IPS-18c (cell line): ENCODE data around the gene TUBGCP3.

Experiments
- H3K4me3 ChIP-seq: 2 replicates; pipeline ENCODE4 v1.7.0; 2013; ENCODE audit warnings: low read depth, mild to moderate bottlenecking, low read length, moderate library complexity; ENCODE audit not compliant: insufficient read depth
- H3K9me3 ChIP-seq: one replicate; pipeline ENCODE4 v1.6.1; 2013; ENCODE audit warnings: mild to moderate bottlenecking, low read length, moderate library complexity; ENCODE audit not compliant: control insufficient read depth, insufficient read depth

Gene TUBGCP3

DNA sequence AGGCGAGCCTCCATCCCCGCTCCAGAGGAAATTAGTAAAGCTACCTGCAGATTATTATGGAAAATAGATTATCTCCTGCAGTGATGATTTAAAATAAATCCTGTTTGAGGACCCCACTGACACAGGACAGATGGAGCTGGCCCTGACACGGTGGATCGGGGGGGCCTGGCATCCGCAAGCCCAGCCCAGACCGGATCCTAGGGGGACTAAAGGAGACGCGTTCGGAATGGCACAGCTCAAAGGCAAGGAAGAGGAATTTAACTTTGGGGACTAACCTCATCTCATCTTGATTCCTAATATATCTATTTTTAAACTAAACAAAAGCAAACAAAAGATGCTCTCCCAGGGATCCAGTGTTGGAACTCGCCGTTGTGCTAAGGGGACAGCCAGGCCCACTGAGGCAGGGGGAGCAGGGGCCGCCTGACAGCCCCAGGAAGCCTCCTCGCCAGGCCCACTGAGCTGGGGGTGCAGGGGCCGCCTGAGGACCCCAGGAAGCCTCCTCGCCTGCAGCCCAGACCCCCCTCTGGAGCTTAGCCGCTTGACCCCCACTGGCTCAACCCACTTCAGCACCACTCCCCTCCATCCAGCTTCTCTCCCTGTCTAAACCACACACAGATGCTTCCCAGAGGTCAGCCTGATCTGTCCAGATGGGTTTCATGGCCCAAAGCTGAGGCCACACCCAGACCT is 133.2 kb downstream of the TUBGCP3 start:
- no peaks in the 10 kb centered on the region for H3K9me3 ChIP-seq
- H3K4me3 ChIP-seq: no peak overlapping the region

DNA sequence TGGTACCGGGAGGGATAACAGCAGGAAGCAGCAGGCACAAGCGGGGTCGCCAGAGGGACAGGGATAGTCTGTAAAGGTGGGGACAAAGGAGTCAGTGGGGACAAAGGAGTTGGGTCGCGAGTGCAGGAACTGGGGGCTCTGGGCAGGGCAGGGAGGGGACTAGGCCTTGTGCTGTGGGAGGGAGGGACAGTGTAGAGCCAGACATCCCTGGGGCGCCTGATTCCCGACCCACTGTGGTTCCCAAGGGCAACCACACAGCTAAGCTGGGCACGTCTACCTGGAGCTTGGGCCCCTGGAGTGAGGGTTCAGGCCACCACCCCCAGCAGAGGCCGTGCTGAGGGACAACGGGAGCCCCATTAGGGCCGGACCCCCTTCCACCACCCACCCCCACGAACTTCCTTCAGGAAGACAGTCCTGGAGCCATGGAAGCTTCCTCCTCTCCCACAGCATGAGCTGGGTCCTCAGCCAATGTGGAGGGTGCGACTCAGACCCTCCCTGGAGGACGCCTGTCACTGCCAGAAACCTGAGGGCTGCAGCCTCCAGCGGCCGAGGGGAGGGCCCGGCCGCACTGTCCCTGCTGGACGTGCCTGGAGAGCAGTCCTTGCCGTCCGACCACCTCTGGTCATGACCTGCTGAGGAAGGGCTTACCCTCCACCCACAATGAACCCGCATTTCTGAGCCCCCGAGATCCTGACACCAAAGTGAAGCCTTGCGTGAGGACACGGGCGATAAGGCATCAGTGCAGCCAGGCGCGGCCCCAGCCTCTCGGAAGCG is 133.9 kb downstream of the TUBGCP3 start:
- H3K9me3 ChIP-seq: no peaks in the 10 kb centered on the region
- no peak overlapping the region for H3K4me3 ChIP-seq

DNA sequence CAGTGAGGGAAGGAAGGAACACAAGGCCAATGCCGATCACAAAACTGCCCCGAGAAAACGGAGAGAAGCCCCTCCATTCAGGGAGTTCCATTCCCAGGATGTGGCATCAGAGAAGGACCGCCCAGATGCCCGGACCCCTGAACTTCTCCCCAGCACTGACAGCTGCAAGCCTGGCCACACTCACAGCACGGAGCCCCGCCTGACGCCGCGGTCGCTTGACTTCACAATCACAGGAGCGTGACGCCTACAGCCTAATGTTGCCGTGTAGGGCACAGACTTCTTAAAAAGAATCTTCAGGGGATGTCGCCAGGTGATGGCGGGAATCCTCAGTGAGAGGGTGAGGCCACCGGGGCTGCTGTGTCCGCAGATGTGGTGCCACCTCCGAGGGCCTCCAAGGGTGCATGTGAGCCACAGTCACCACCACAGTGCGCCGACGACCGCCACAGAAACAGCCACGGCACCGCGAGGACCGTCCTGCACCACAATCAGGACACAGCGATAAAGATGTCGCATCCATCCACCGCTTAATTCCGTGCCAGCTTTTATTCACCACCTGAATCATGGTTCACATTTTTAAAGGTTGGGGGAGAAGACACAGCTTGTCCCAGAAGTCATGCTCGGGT is 134.6 kb downstream of the TUBGCP3 start:
- no peak overlapping the region for H3K4me3 ChIP-seq
- no peaks in the 10 kb centered on the region for H3K9me3 ChIP-seq

DNA sequence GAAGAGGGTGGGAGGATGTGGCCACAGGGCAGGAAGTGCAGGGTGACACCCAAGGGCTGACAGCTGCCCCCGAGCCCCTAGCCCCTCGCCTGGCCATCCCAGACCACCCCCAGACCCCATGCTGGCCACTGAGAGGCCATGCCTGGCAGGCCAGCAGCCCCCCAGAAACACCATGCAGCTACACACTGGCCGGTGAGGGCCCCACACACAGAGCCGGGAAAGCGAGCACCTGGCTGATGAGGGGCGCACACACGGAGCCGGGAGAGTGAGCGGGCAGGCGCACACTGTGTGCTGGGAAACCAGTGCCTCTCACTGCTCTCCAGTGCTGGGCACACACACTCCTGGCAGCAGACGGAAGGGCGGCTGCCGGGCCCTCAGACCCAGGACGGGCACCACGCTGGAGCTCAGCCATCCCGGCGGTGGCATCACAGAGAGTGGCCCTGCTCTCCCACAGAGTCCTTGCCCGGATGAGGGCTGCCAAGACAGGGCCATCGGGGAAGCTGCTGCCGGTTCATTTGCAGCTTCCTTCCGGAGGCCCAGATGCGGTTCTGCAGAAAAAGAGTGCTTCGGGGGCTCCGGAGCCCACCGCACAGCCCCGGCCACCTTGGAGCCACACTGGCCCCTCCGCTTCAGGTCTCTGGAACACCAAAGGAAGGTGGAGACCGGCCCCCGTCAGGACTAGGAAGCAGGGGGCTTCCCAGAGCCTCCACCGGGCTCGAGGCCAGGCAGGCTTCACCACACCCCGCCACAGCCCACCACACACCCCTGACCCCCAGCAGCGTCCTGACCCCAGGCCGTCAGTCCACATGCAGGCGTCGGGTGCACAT is 135.4 kb downstream of the TUBGCP3 start:
- no peaks in the 10 kb centered on the region for H3K9me3 ChIP-seq
- H3K4me3 ChIP-seq: no peak overlapping the region

DNA sequence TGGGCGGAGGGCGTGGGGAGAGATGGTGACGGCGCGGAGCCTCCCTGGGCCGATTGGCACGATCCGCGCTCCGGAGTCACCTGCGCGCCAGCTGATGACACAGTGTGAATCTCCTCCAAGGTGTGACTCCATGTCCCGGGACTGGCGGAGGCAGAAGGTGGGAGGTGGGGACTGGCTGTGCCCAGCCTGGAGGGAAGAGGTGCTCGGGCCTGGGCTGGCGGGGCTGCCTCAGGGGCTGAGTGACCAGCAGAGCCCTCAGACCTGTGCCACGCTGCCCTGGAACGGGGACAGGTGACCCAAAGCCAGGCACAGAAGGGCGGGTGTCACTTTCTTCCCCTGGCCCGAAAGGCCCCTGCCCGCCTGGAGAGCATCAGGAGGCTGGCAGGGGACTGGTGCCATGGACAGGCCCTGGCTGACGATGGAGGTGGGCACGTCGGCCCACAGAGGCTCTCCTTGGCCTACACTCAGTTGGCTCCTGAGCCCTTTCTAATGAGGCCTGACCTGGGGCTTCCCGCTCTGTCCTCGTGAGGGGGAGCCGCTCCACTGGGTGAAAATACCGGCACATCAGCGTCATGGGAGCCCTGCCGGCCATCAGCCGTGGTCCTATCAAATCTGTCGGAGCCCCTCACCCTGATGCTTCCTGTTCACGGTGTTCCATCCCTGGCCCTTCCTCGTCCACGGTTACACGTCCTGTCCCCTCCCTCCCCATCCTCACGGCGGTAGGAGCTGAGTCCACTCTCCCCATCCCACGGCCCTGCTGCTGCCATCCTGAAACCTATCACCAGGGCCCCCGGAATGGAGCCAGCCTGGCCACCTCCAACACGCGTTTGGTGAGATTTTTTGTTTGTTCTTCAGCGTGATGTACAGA is 136.2 kb downstream of the TUBGCP3 start:
- H3K9me3 ChIP-seq: no peaks in the 10 kb centered on the region
- H3K4me3 ChIP-seq: no peak overlapping the region

DNA sequence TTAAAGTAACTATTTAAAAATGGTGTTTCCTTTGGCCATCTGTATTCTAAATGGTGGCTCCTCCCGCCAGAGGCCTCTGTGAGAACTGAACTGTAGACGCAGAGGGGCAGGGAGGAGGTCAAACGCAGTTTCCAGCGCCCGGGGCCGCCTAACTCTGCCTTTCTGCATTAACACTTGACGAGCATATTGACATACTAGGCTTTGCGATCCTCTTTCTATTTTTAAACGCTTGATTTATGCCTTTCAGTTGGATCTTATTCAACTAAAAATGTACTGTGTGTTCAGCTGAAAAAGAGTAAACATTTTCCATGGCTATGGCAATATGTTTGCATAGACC is 137.1 kb downstream of the TUBGCP3 start:
- Histone ChIP-seq H3K9me3 (no peaks in the 10 kb centered on the region), H3K4me3 (no peak overlapping the region)

DNA sequence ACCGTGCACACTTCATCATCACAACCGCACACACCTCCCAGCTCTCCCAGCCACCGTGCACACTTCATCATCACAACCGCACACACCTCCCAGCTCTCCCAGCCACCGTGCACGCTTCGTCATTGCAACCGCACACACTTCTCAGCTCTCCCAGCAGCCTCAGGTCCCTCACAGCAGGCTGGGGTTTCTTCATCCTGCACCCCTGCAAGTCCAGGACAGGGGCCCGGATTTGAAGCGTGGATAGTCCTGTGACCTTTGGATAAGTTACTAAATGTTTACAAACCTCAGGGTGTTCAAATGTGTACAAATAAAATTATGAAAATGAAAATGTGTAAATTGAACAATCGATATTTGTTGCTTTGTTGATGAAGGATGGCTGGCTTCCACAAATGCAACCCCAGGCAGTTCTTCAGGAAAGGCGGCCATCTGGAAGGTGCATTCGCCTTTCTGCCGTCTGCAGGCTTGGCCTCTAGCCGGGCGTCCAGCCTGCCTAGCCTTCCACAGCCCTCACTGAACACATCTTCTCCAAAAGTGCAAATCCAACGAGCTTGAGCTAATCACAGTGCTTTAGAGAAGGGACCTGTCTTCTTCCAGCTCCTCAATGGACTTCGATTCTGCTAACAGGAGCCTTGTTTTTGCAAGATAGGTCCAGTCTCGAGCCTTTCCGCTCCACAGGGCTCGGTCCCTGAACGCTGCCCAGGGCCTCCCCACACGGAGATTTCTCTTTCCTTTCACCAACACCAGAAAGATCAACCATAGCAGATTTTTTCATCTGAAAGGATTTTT is 137.6 kb downstream of the TUBGCP3 start:
- no peaks in the 10 kb centered on the region for H3K9me3 ChIP-seq
- no peak overlapping the region for H3K4me3 ChIP-seq

DNA sequence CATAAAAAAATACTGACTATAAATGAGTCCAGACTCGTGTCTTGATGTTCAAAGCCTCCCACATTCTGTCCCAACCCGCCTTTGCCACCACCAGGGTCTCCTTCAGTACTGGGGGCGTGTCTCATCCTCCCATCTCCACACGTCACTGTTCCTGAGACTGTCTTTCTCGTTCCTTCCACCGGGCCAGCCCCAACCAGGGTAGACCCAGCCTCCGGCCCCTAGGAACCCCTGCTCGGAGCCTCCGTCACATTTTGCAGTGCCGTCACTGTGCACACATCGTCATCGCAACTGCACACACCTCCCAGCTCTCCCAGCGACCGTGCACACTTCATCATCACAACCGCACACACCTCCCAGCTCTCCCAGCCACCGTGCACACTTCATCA is 138.4 kb downstream of the TUBGCP3 start:
- Histone ChIP-seq H3K4me3 (no peak overlapping the region), H3K9me3 (no peaks in the 10 kb centered on the region)

DNA sequence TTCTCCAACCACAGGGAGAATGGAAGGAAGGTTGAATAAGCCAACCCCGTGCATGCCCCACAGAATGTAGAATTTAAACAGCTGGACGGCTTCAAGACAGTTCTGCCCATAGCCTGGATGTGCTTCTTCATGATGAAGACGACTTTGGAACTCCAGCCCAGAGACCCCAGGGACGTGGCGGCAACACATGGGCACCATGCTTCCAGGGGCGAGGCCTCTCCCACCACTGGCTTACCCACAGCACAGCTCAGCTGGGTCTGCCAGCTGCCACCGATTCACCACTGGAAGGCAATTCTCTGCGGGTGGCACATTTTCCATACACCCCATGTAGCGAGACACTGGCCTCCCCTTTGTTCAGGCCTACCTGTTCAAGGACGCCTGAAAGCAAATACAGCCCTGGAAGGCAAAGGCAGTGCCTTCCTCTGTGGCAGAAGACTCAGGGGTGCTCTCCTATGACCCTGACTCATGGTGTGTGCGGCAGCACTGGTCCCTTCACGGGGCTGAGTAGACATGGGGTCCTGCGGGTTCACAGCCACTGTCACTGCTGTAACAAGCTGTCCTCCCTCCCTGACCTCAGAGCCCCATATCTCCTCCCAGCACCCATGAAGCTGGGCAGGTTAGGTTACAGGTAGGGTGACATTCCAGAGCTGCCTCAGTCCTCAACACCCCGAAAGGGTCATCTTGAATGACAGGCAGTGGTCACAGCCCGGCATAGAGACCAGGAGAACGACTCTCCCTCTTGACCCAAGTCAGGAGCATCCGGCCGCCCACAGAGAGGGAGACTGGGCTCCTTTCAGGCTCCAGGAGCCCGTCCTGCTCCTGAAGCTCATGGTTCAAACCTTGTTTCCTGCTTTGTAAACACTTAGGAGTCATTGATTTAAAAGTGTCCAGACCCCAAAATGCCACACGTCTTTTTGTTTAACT is 139.1 kb downstream of the TUBGCP3 start:
- no peak overlapping the region for H3K4me3 ChIP-seq
- H3K9me3 ChIP-seq: no peaks in the 10 kb centered on the region

DNA sequence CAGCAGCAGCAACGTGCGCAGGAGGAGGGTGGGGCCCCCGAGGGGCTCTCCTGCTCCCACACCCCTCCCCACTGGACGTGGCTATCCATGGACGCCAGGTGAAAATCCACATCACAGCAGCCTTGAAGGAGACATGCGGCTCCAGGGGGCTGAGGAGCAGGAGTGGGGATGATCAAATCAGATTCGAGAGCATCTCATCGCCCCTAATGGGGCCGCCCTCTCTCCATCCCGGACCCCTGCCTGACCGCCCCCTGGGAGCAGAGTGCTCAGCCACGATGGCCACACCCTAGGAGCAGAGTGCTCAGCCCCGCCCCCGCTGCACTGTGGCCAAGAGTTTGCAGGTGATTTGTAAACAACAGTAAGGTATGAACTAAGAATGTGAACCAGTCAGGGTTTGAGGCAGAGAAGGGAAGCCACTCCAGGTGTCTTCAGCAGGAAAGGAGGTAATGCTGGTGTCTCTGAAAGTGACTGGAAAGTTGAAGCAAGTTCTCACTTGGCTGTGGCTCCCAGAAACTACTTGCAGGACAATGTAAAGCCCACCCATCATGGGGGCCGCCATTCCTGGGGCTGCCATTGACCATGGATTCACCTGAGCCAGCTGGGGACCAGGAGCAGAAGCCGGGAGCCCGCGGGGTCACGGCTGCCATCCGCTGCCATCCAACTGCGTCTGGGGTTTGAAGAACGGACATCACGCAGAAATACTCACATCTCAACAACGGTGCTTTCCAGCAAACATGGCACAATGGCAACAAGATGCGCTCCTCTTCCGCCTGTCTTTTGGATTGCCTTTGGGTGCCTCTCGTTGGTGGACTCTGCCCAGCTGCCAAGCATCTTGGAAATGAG is 140.0 kb downstream of the TUBGCP3 start:
- H3K9me3 ChIP-seq: no peaks in the 10 kb centered on the region
- no peak overlapping the region for H3K4me3 ChIP-seq

DNA sequence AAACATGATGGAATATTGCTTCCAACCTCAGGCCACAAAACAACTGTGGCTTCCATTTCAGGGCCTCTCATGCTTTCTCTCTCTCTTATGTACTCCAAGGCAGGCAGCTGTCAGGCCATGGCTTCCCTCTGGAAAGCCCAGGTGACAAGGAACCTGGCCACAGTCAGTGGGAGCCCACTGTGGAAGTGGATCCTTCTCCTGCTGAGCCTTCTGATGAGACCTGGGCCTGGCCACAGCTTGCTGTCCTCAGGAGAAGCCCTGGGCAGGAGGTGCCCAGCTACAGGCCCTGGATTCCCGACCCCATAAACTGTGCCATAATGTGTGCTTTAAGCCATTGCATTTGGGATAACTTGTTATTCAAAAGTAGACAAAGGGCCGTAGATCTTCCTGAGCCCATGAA is 140.6 kb downstream of the TUBGCP3 start:
- Histone ChIP-seq H3K4me3 (no peak overlapping the region), H3K9me3 (no peaks in the 10 kb centered on the region)

DNA sequence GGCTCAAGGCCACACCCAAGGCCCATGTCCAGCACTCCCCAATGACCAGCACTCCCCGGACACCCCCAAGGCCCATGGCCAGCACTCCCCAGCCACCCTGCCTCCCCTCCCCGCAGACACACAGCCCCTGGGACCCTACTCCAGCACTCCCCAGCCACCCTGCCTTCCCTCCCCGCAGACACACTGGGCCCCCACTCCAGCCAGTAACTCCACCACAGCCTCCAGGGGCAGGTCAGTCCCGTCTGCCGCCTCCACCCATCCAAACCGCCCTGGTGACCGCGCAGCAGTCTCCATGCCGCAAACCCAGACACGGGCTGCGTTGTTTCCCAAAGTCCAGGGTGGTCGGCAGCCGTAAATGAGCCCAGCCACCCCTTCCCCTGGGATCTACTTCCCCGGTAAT is 141.1 kb downstream of the TUBGCP3 start:
- Histone ChIP-seq H3K4me3 (no peak overlapping the region), H3K9me3 (no peaks in the 10 kb centered on the region)

DNA sequence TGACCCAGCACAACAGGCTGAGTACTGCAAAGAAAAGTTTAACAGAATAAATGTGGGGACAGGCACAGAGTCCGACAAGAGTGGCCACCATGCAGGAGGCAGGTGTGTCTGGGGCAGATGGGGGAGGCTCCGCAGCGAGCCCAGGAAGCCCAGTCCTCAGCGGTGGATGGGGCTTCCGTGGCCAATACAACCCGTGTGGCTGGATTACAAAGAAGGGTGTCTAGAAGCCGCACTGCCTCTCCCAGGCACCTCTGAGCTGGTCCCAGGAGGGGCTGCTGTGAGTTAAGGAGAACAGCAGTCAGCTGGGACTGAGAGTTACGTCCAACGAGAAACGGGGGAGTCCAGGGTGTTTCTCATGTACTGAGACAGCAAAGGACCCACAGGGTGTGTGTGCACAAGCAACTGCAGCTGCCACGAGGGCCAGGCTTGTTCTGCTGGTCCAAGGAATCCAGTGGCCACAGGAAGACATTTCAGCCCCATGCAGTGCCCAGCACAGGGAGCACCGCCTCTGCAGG is 141.5 kb downstream of the TUBGCP3 start:
- H3K4me3 ChIP-seq: no peak overlapping the region
- no peaks in the 10 kb centered on the region for H3K9me3 ChIP-seq
